ENCODE data around the gene WNT5A. TPM values are rescaled to one million over a fixed set of nuclear protein-coding genes. Genes with fewer than 3 reads are reported as not detected.

WNT5A gene
- total RNA-seq, 1 donor from 2014 or later, result 99.3 TPM

DNA sequence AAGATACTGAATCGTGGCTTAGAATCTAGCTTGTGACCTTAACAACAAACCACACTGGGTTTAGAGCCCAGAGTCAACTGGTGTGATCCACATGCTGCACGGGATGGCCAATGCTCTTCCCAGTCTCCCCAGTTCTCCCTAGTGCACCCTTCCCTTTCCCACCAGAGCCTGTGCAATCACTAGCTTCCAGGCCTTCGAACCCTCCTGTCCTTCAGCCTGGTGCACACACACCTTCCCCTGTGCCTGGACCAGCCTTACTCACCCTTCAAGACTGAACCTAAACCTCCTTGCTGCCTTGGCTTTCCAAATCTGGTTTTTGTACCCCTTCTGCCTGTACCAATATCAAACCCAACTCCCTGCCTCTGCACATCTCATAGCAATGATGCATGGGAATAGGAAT, 43.8 kb downstream of the WNT5A start:
- Mint-ChIP-seq H3K27ac (no peak overlapping the region), H3K36me3 (no peaks in the 10 kb centered on the region), H3K27me3 (peaks cover 4% of the 10 kb centered on the region), H3K4me3 (no peak overlapping the region), H3K9me3 (peaks cover 8% of the 10 kb centered on the region), H3K4me1 (ENCODE audit: unreplicated experiment) (peaks cover 15% of the 10 kb centered on the region)
- TF ChIP-seq, protein P1, sequence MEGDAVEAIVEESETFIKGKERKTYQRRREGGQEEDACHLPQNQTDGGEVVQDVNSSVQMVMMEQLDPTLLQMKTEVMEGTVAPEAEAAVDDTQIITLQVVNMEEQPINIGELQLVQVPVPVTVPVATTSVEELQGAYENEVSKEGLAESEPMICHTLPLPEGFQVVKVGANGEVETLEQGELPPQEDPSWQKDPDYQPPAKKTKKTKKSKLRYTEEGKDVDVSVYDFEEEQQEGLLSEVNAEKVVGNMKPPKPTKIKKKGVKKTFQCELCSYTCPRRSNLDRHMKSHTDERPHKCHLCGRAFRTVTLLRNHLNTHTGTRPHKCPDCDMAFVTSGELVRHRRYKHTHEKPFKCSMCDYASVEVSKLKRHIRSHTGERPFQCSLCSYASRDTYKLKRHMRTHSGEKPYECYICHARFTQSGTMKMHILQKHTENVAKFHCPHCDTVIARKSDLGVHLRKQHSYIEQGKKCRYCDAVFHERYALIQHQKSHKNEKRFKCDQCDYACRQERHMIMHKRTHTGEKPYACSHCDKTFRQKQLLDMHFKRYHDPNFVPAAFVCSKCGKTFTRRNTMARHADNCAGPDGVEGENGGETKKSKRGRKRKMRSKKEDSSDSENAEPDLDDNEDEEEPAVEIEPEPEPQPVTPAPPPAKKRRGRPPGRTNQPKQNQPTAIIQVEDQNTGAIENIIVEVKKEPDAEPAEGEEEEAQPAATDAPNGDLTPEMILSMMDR (conservative IDR thresholded peaks at IDR 0.05), result no peak
- no peak for DNase-seq (ENCODE audit: extremely low spot score, unreplicated experiment)

GRCh38 chr3:55442861-55443260, 44.2 kb downstream of the WNT5A start:
- Mint-ChIP-seq H3K36me3 (no peaks in the 10 kb centered on the region), H3K9me3 (peaks cover 8% of the 10 kb centered on the region), H3K4me1 (ENCODE audit: unreplicated experiment) (peaks cover 15% of the 10 kb centered on the region), H3K27me3 (peaks cover 4% of the 10 kb centered on the region), H3K27ac (no peak overlapping the region), H3K4me3 (no peak overlapping the region)
- TF ChIP-seq, protein P1 (conservative IDR thresholded peaks at IDR 0.05), result no peak
- DNase-seq (ENCODE audit: extremely low spot score, unreplicated experiment), result no peak

DNA sequence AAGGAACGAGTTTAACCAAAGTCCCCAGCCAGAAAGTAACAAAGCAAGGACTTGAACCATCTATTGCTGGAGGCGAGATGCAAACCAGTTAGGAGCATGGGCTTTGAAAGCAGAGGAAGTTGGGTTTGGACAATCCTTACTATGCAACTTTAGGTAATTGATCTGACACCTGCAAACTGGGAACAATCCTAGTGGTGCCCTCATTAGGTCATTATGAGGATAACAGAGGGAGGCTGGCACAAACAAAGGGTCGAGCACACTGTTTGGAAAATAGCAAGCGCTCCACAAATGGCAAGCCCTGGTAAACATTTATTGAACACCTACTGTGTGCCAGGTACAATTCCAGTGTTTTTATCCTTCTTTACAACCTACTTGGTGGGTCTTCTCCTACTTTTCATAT, 45.6 kb downstream of the WNT5A start:
- TF ChIP-seq, protein P1 (conservative IDR thresholded peaks at IDR 0.05), result no peak
- H3K9me3 Mint-ChIP-seq, result peaks cover 8% of the 10 kb centered on the region
- no peak overlapping the region for H3K4me3 Mint-ChIP-seq
- DNase-seq (ENCODE audit: extremely low spot score, unreplicated experiment), result no peak
- H3K27me3 Mint-ChIP-seq, result peaks cover 4% of the 10 kb centered on the region
- peaks cover 10% of the 10 kb centered on the region for H3K4me1 Mint-ChIP-seq (ENCODE audit: unreplicated experiment)
- H3K27ac Mint-ChIP-seq, result no peak overlapping the region
- H3K36me3 Mint-ChIP-seq, result no peaks in the 10 kb centered on the region

GRCh38 chr3:55440104-55440708, 46.9 kb downstream of the WNT5A start:
- H3K27me3 Mint-ChIP-seq, result peaks cover 4% of the 10 kb centered on the region
- TF ChIP-seq, protein P1 (conservative IDR thresholded peaks at IDR 0.05), result no peak
- peaks cover 3% of the 10 kb centered on the region for H3K4me1 Mint-ChIP-seq (ENCODE audit: unreplicated experiment)
- H3K36me3 Mint-ChIP-seq, result no peaks in the 10 kb centered on the region
- no peak overlapping the region for H3K27ac Mint-ChIP-seq
- peaks cover 8% of the 10 kb centered on the region for H3K9me3 Mint-ChIP-seq
- H3K4me3 Mint-ChIP-seq, result no peak overlapping the region
- DNase-seq (ENCODE audit: extremely low spot score, unreplicated experiment), result no peak

DNA sequence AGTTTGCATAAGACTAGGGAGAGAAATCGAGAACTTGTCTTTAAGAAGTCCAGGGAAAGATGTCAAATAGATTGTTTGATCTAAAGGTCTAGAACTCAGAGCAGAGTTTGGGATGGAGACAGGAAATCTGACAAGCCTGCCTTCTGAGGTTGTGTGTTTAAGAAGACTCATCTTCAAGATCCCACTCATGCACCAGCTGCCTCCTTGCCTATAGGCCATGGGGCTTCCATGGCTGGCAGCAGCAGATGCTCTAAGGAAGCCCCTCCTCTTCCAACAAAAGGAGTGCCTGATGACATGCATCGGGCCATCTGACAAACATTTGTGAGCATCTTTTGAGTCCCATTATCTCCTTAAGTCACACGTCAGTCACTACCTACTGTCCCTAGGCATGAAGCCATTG, 47.4 kb downstream of the WNT5A start:
- Mint-ChIP-seq H3K36me3 (no peaks in the 10 kb centered on the region), H3K4me1 (ENCODE audit: unreplicated experiment) (no peaks in the 10 kb centered on the region), H3K27ac (no peak overlapping the region), H3K27me3 (peaks cover 4% of the 10 kb centered on the region), H3K9me3 (peaks cover 4% of the 10 kb centered on the region), H3K4me3 (no peak overlapping the region)
- TF ChIP-seq, protein P1 (conservative IDR thresholded peaks at IDR 0.05), result no peak
- DNase-seq (ENCODE audit: extremely low spot score, unreplicated experiment), result no peak

- H3K27ac Mint-ChIP-seq, result no peak overlapping the region
- no peaks in the 10 kb centered on the region for H3K4me1 Mint-ChIP-seq (ENCODE audit: unreplicated experiment)
- no peak overlapping the region for H3K4me3 Mint-ChIP-seq
- no peak for DNase-seq (ENCODE audit: extremely low spot score, unreplicated experiment)
- TF ChIP-seq, protein P1 (conservative IDR thresholded peaks at IDR 0.05), result no peak
- H3K9me3 Mint-ChIP-seq, result peaks cover 4% of the 10 kb centered on the region
- peaks cover 4% of the 10 kb centered on the region for H3K27me3 Mint-ChIP-seq
- no peaks in the 10 kb centered on the region for H3K36me3 Mint-ChIP-seq
Observed at GRCh38 chr3:55436644-55437043, 50.5 kb downstream of the WNT5A start.
